Measurements from ENCODE around the gene SPATS2L. TPM values are rescaled to one million over a fixed set of nuclear protein-coding genes. Genes with fewer than 3 reads are reported as not detected.
A peak's percentile ranks its signal among the peaks of the same experiment; 100 is the strongest.

Gene SPATS2L
- total RNA-seq, 6 donors from 2014 or later: 57.6 to 127 (median 80.4) TPM

DNA sequence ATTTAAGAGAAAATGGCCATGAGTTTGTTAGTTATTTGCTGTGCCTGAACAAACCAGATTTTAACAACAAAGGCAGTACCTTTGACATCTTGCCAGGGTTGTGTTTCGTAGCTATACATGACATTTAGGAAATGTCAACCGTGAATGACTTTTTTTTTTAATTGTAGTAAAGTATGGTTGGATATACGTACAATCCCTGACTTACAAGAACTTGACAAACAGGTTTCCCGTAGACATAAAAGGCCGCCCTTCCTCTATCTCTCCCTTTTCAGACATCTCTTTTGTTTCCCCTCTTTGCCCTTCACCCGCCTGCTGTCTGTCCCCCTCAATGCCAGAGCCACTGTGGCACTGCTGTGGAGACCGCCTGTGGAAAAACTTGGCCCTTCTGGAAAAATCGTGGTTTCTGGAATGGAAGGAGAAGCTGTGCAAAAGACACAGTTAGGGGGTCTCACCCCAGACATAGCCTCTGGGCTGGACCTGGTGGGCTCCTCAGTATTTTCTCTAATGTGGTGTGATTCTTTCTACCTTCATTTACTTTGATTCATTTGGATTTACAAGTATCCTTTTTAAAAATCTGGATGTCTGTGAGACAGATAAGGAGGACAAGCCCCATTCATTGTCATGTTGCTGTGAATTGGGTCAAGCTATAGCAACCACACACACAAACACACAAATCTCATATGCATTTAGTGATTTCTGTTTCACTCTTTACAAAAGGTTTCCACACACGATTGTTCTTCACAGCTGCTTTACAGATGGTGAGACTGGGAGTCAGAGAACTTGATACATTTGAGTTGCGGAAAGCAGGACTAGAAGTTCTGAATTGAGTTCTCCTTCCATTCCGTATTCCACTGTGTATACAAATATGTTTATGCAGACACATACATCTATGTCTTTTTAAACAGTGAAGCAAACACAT, 48.6 kb downstream of the SPATS2L start:
- no peak overlapping the region for H3K27ac ChIP-seq
- no peak overlapping the region for H3K4me3 ChIP-seq
- WGBS, 2 donors: 85 to 87% methylated on average over 11 of the region's 11 CpGs
- no peaks in the 10 kb centered on the region for H3K36me3 ChIP-seq
- H3K27me3 ChIP-seq: no peaks in the 10 kb centered on the region
- ATAC-seq (ENCODE audit: low FRiP score in 2 of 2) (no peak), DNase-seq (no peak)
- TF ChIP-seq EP300 (IDR thresholded peaks at IDR 0.05): no peak
- no peak for TF ChIP-seq POLR2AphosphoS5 (IDR thresholded peaks at IDR 0.05)
- TF ChIP-seq POLR2A (IDR thresholded peaks at IDR 0.05): no peak
- TF ChIP-seq, protein P1, sequence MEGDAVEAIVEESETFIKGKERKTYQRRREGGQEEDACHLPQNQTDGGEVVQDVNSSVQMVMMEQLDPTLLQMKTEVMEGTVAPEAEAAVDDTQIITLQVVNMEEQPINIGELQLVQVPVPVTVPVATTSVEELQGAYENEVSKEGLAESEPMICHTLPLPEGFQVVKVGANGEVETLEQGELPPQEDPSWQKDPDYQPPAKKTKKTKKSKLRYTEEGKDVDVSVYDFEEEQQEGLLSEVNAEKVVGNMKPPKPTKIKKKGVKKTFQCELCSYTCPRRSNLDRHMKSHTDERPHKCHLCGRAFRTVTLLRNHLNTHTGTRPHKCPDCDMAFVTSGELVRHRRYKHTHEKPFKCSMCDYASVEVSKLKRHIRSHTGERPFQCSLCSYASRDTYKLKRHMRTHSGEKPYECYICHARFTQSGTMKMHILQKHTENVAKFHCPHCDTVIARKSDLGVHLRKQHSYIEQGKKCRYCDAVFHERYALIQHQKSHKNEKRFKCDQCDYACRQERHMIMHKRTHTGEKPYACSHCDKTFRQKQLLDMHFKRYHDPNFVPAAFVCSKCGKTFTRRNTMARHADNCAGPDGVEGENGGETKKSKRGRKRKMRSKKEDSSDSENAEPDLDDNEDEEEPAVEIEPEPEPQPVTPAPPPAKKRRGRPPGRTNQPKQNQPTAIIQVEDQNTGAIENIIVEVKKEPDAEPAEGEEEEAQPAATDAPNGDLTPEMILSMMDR (IDR thresholded peaks at IDR 0.05): no peak
- H3K9me3 ChIP-seq: no peaks in the 10 kb centered on the region
- H3K4me1 ChIP-seq: peaks cover 0 to 9% (median 6%) of the 10 kb centered on the region in 4 donors

DNA sequence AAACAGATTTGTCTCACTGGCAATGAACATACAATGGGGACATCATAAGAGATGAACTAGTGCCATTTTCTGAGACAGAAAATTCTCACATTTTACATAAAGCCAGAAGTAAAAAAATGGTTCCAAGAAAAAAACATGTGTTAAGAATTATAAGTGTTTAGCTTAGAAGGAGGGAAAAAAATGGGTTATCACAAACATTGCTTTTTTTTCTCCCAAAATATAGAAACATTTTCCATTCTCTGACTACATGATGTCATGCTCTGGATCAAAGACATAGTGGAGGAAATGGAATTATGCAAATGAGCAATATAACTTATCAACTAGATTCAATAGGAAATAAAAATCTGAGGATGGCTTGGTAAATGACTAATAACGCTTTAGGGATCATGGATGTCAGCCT, 49.8 kb downstream of the SPATS2L start:
- H3K4me3 ChIP-seq: no peak overlapping the region
- no peaks in the 10 kb centered on the region for H3K36me3 ChIP-seq
- peaks cover 0 to 9% (median 6%) of the 10 kb centered on the region in 4 donors for H3K4me1 ChIP-seq
- ATAC-seq (ENCODE audit: low FRiP score in 2 of 2): no peak
- TF ChIP-seq POLR2A (IDR thresholded peaks at IDR 0.05) (no peak), POLR2AphosphoS5 (IDR thresholded peaks at IDR 0.05) (no peak), EP300 (IDR thresholded peaks at IDR 0.05) (no peak)
- TF ChIP-seq, protein P1 (IDR thresholded peaks at IDR 0.05): no peak
- no peak overlapping the region for H3K27ac ChIP-seq
- WGBS, 2 donors: 90 to 91% methylated on average over 1 of the region's 1 CpG
- H3K9me3 ChIP-seq: no peaks in the 10 kb centered on the region
- no peak for DNase-seq
- H3K27me3 ChIP-seq: no peaks in the 10 kb centered on the region

DNA sequence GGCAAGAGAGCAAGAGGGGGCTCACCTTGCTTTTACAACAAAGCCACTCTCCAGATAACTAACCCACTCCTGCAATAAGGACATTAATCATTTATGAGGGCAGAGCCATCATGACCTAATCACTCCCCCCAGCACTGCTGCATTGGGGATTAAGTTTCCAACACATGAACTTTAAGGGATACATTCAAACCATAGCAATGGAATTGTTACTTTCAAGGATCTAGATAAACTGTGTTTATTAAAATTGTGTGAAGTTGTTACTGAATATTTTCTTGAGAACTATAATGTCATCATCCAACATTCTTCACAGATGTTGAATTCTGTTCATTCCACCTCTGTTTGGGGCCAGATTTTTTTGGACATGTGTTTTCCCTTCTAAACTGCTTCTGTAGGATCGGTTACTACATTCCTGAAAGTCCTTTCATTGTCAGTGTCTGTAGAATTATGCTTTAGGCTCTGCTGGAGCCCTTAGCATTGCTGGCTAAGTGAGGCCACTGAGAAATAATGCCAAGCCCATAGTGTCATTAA, 50.4 kb downstream of the SPATS2L start:
- 55 to 63% methylated on average over 1 of the region's 1 CpG for WGBS, 2 donors
- Histone ChIP-seq H3K27me3 (no peaks in the 10 kb centered on the region), H3K4me1 (peaks cover 0 to 9% (median 6%) of the 10 kb centered on the region in 4 donors), H3K4me3 (no peak overlapping the region), H3K27ac (no peak overlapping the region), H3K9me3 (no peaks in the 10 kb centered on the region), H3K36me3 (no peaks in the 10 kb centered on the region)
- TF ChIP-seq EP300 (IDR thresholded peaks at IDR 0.05) (no peak), POLR2A (IDR thresholded peaks at IDR 0.05) (no peak), POLR2AphosphoS5 (IDR thresholded peaks at IDR 0.05) (no peak)
- TF ChIP-seq, protein P1 (IDR thresholded peaks at IDR 0.05): no peak
- DNase-seq (no peak), ATAC-seq (ENCODE audit: low FRiP score in 2 of 2) (peak in 1 of 2 donors; percentile 26)

DNA sequence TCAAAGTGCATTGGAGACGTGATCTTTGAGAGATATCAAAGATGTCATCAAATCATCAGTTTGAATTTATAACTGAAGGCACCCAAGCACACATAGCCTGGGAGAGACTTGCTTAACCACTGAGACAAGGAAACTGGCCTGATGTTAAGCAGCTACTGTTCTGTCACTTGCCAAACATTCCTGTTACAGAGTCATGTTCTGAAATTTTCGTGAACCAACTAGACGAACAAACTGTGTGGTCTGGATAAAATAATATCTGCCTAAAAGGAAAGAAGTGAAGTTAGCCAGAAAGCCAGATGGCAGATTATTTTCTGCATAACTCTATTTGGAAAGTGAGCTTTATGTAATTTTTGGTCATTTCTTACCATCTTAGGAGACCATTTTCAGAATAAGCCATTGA, 51.4 kb downstream of the SPATS2L start:
- no peak for TF ChIP-seq EP300 (IDR thresholded peaks at IDR 0.05)
- TF ChIP-seq POLR2AphosphoS5 (IDR thresholded peaks at IDR 0.05): no peak
- TF ChIP-seq, protein P1 (IDR thresholded peaks at IDR 0.05): no peak
- TF ChIP-seq POLR2A (IDR thresholded peaks at IDR 0.05): no peak
- Histone ChIP-seq H3K36me3 (no peaks in the 10 kb centered on the region), H3K9me3 (no peaks in the 10 kb centered on the region), H3K27ac (no peak overlapping the region), H3K27me3 (no peaks in the 10 kb centered on the region), H3K4me1 (peaks cover 0 to 9% (median under 1%) of the 10 kb centered on the region in 4 donors), H3K4me3 (no peak overlapping the region)
- DNase-seq: no peak
- WGBS, 2 donors: 75 to 82% methylated on average over 3 of the region's 3 CpGs
- ATAC-seq (ENCODE audit: low FRiP score in 2 of 2): peak in 1 of 2 donors; percentile 47
